H1 (cell line): ENCODE measurements around the gene ZNF771. TPM values are rescaled to one million over a fixed set of nuclear protein-coding genes. Genes with fewer than 3 reads are reported as not detected.

Experiments used
- CTCF ChIA-PET: fragments of 300-600 bp; sonication (Branson Sonifier 250); formaldehyde crosslinking; loops from one replicate; lab custom pipeline; 2021; ENCODE audit not compliant: partially characterized antibody; lab: Charles Lee
- POLR2A ChIA-PET: fragments of 300-600 bp; sonication (Branson Sonifier 250); formaldehyde crosslinking; loops from one replicate; lab custom pipeline; 2021; ENCODE audit warnings: inconsistent platforms; ENCODE audit not compliant: partially characterized antibody; lab: Charles Lee
- DNase-seq, 2 experiments: peaks; one replicate each; pipeline versions ENCODE4 v3.0.0 to v3.0.0-alpha.2; 2010 to 2022; ENCODE audit warnings: low spot score in 2 of 2, low read depth in 1 of 2, mixed read lengths in 1 of 2
- FAIRE-seq: peaks from 2 replicates; lab custom pipeline; 2011; peaks lifted over from hg19 to GRCh38; lab: Jason Lieb, UNC
- H2AFZ ChIP-seq: 2 replicates; pipeline ENCODE4 v1.8.1; 2012; ENCODE audit warnings: low read length, inconsistent platforms
- H2AK5ac ChIP-seq: 2 replicates; pipeline ENCODE4 v1.6.1; 2013; ENCODE audit warnings: low read depth, low read length
- H2BK120ac ChIP-seq: replicated peaks from 2 replicates; pipeline ENCODE3; 2013; ENCODE audit warnings: low read depth, low read length, inconsistent platforms
- H2BK12ac ChIP-seq: 2 replicates; pipeline ENCODE4 v1.6.1; 2013; ENCODE audit warnings: low read depth, low read length
- H2BK15ac ChIP-seq: 2 replicates; pipeline ENCODE4 v1.6.1; 2013; ENCODE audit warnings: low read length
- H2BK20ac ChIP-seq: 2 replicates; pipeline ENCODE4 v1.6.1; 2013; ENCODE audit warnings: low read length
- H2BK5ac ChIP-seq: 2 replicates; pipeline ENCODE4 v1.6.1; 2013; ENCODE audit warnings: low read depth, low read length
- H3K14ac ChIP-seq: 2 replicates; pipeline ENCODE4 v1.6.1; 2013; ENCODE audit warnings: inconsistent platforms; ENCODE audit not compliant: insufficient read length
- H3K18ac ChIP-seq: 2 replicates; pipeline ENCODE4 v1.6.1; 2013; ENCODE audit warnings: low read length; ENCODE audit errors: extremely low read depth
- H3K23ac ChIP-seq: 2 replicates; pipeline ENCODE4 v1.6.1; 2013; ENCODE audit warnings: inconsistent platforms; ENCODE audit not compliant: insufficient read length
- H3K23me2 ChIP-seq: 2 replicates; pipeline ENCODE4 v1.6.1; 2013; ENCODE audit warnings: low read depth, low read length
- H3K27ac ChIP-seq: 2 replicates; pipeline ENCODE4 v1.6.1; 2011; ENCODE audit warnings: low read depth, low read length, inconsistent platforms
- H3K27me3 ChIP-seq, 4 experiments: replicated peaks in 1 of 4; 1 replicate in 1 of 4; 2 replicates in 3 of 4; pipeline versions ENCODE4 v1.6.1 to v1.8.1; 2011 to 2013; ENCODE audit warnings: low read length in 3 of 4, mild to moderate bottlenecking in 3 of 4, inconsistent platforms in 2 of 4, mixed read lengths in 2 of 4, moderate library complexity in 1 of 4; ENCODE audit not compliant: control insufficient read depth in 3 of 4, insufficient read depth in 3 of 4; ENCODE audit errors: extremely low read depth in 1 of 4
- H3K36me3 ChIP-seq, 4 experiments: 2 replicates each; pipeline versions ENCODE4 v1.6.1 to v1.8.1; 2011 to 2013; ENCODE audit warnings: mild to moderate bottlenecking in 4 of 4, low read length in 3 of 4, moderate library complexity in 2 of 4, control low read depth in 1 of 4, inconsistent platforms in 1 of 4; ENCODE audit not compliant: insufficient read depth in 4 of 4, control insufficient read depth in 2 of 4
- H3K4ac ChIP-seq: replicated peaks from 2 replicates; pipeline ENCODE3; 2013; ENCODE audit warnings: low read length, low read depth, mixed read lengths, inconsistent platforms; ENCODE audit not compliant: insufficient read length
- H3K4me1 ChIP-seq, 4 experiments: replicated peaks in 1 of 4; 1 replicate in 1 of 4; 2 replicates in 3 of 4; pipeline versions ENCODE4 v1.6.1 to v1.8.1; 2011 to 2013; ENCODE audit warnings: low read length in 3 of 4, inconsistent platforms in 2 of 4, mixed read lengths in 1 of 4; ENCODE audit not compliant: insufficient read depth in 4 of 4, control insufficient read depth in 3 of 4
- H3K4me2 ChIP-seq, 2 experiments: 2 replicates each; pipeline versions ENCODE4 v1.6.1 to v1.8.1; 2011 to 2013; ENCODE audit warnings: low read depth in 2 of 2, low read length in 2 of 2, control low read depth in 1 of 2, inconsistent platforms in 1 of 2, mild to moderate bottlenecking in 1 of 2; ENCODE audit not compliant: insufficient read depth in 1 of 2
- H3K4me3 ChIP-seq, 4 experiments: fragments of 200-600, 300-600 bp in 1 of 4; sonication (generic), shearing (Covaris generic), sonication (Bioruptor Twin) in 1 of 4; 2 replicates each; pipeline versions ENCODE4 v1.5.1 to v1.8.1; 2011 to 2016; ENCODE audit warnings: low read length in 4 of 4, low read depth in 3 of 4, control low read depth in 2 of 4, inconsistent platforms in 2 of 4, mild to moderate bottlenecking in 2 of 4, mixed read lengths in 1 of 4, moderate library complexity in 1 of 4; ENCODE audit not compliant: insufficient read depth in 2 of 4; ENCODE audit errors: extremely low read depth in 1 of 4
- H3K56ac ChIP-seq: replicated peaks from 2 replicates; pipeline ENCODE3; 2013; ENCODE audit warnings: low read depth, mild to moderate bottlenecking, mixed read lengths, low read length, inconsistent platforms; ENCODE audit not compliant: insufficient read length
- H3K79me1 ChIP-seq: 2 replicates; pipeline ENCODE4 v1.6.1; 2013; ENCODE audit warnings: low read depth, low read length, control low read depth
- H3K79me2 ChIP-seq, 2 experiments: 2 replicates each; pipeline versions ENCODE4 v1.6.1 to v1.8.1; 2012 to 2013; ENCODE audit warnings: low read length in 2 of 2, mild to moderate bottlenecking in 2 of 2, inconsistent platforms in 1 of 2; ENCODE audit not compliant: insufficient read depth in 2 of 2, control insufficient read depth in 1 of 2
- H3K9ac ChIP-seq, 4 experiments: replicated peaks in 1 of 4; 1 replicate in 1 of 4; 2 replicates in 3 of 4; pipeline versions ENCODE4 v1.6.1 to v1.8.1; 2011 to 2013; ENCODE audit warnings: low read depth in 3 of 4, low read length in 3 of 4, control low read depth in 2 of 4, mild to moderate bottlenecking in 2 of 4, moderate library complexity in 2 of 4, inconsistent platforms in 1 of 4; ENCODE audit errors: extremely low read depth in 1 of 4
- H3K9me3 ChIP-seq, 2 experiments: 2 replicates each; pipeline versions ENCODE4 v1.6.1 to v1.8.1; 2012 to 2013; ENCODE audit warnings: mild to moderate bottlenecking in 2 of 2, moderate library complexity in 2 of 2, control low read depth in 1 of 2, inconsistent platforms in 1 of 2, low read depth in 1 of 2, low read length in 1 of 2, mixed read lengths in 1 of 2; ENCODE audit not compliant: insufficient read depth in 2 of 2
- H4K20me1 ChIP-seq, 2 experiments: replicated peaks in 1 of 2; 2 replicates each; pipeline versions ENCODE3 to v1.8.1; 2011 to 2013; ENCODE audit warnings: inconsistent platforms in 2 of 2, low read length in 2 of 2, mild to moderate bottlenecking in 1 of 2; ENCODE audit not compliant: insufficient read depth in 2 of 2, control insufficient read depth in 1 of 2
- H4K5ac ChIP-seq: 2 replicates; pipeline ENCODE4 v1.6.1; 2013; ENCODE audit warnings: low read length, low read depth, mixed read lengths, inconsistent platforms; ENCODE audit not compliant: insufficient read length
- H4K8ac ChIP-seq: 2 replicates; pipeline ENCODE4 v1.8.0; 2013; ENCODE audit warnings: mild to moderate bottlenecking, moderate library complexity, low read length, inconsistent platforms; ENCODE audit not compliant: insufficient read depth; ENCODE audit errors: extremely low read depth
- H4K91ac ChIP-seq: replicated peaks from 2 replicates; pipeline ENCODE3; 2013; ENCODE audit warnings: low read length, mixed read lengths, inconsistent platforms; ENCODE audit not compliant: insufficient read length
- HDAC6 ChIP-seq: IDR thresholded peaks from one replicate; pipeline ENCODE4 v1.7.1; 2012; ENCODE audit warnings: low read depth, mild to moderate bottlenecking, inconsistent platforms, low read length, moderate library complexity
- SP1 ChIP-seq: IDR thresholded peaks from 2 replicates; pipeline ENCODE4 v1.6.1; 2011; ENCODE audit warnings: low read depth, low read length
- TCF12 ChIP-seq: IDR thresholded peaks from 2 replicates; pipeline ENCODE4 v1.6.1; 2011; ENCODE audit warnings: low read depth, mild to moderate bottlenecking, low read length
- TEAD4 ChIP-seq: IDR thresholded peaks from 2 replicates; pipeline ENCODE4 v1.6.1; 2012; ENCODE audit warnings: low read depth, low read length, inconsistent platforms, mixed read lengths
- WGBS, 2 experiments: shearing (Covaris generic) in 1 of 2; methylation state at CpG; one replicate each; pipeline versions ENCODE4 v1.1.6 to v1.1.7; 2013 to 2015; ENCODE audit warnings: low lambda C conversion rate in 2 of 2, mixed read lengths in 2 of 2, inconsistent platforms in 1 of 2, low coverage in 1 of 2, missing lambda C conversion rate in 1 of 2; ENCODE audit not compliant: insufficient replicate concordance in 2 of 2, insufficient coverage in 1 of 2, insufficient read length in 1 of 2; ENCODE audit errors: extremely low coverage in 1 of 2, missing lambda C conversion rate in 1 of 2; 5-methylcytosine and 5-hydroxymethylcytosine counted together
- polyA plus RNA-seq, 7 experiments: library from polyadenylated mRNA; depleted of rRNA in 3 of 7; stranded (reverse) in 5 of 7; unstranded in 2 of 7; fragments of >200 nt in 5 of 7; fragments of 200-250 nt in 2 of 7; gene quantifications; 1 replicate in 5 of 7; 2 replicates in 1 of 7; 4 replicates in 1 of 7; pipeline versions ENCODE4 v1.2.1 to v1.2.3, GENCODE V29; 2011 to 2013; ENCODE audit warnings: missing spikeins in 2 of 7, mixed read lengths in 2 of 7
- total RNA-seq: library from RNA; stranded (reverse); fragmentation: NEBNext Ultra II Directional; extraction: Animal tissue kit (Norgen Biotek cat#: 25700); gene quantifications from 2 replicates; pipeline ENCODE4 v1.2.1, GENCODE V29; 2021

The ZNF771 gene
- total and polyA plus RNA-seq, 2 of the 8 experiments (the other 6 are each of a cell fraction or from before 2014, with no cell fraction given) = 10.6 to 15.7 TPM

DNA sequence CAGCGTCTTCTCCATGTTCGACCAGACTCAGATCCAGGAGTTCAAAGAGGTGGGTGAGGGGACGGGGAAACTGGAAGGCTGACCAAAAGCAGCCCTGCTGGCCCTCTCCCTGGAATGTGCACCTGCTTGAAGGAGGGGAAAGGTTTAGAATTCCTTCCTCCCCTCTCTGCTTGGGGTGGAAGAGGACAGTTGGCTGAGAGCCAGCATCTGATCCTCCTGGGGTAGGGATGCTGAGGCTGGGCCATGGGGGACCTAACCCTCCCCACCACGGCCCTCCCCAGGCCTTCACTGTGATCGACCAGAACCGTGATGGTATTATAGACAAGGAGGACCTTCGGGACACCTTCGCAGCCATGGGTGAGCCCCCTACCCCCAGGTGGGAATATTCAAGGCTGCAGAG is 31.5 kb upstream of the ZNF771 start:
- H2BK120ac ChIP-seq = no peak overlapping the region

More for the DNA sequence above, 31.5 kb upstream of the ZNF771 start:
- TF ChIP-seq TEAD4 (peak; percentile 61), SP1 (0 out of 2 replicates have a peak, but pooled peaks have one; percentile 15), TCF12 (0 out of 2 replicates have a peak, but pooled peaks have one; percentile 53), HDAC6 (no peak)
- no peak overlapping the region for H2AFZ ChIP-seq
- no peak overlapping the region for H2BK20ac ChIP-seq
- DNase-seq (no peak), FAIRE-seq (no peak)
- no peak overlapping the region; a peak in 1 of 4 replicates for H3K4me2 ChIP-seq
- POLR2A ChIA-PET = interaction anchor here (0.8 to 13.6 kb wide), 6 partner anchors 13 to 372 kb away, joined by 3 to 151 read pairs (median 8); partner anchors contain the start of genes CD2BP2, PHKG2, ZNF48 and ZNF771
- H2BK12ac ChIP-seq = 0 out of 2 replicates have a peak overlapping the region, but pooled peaks have one; percentile 9
- H3K4me3 ChIP-seq = no peak overlapping the region
- H3K56ac ChIP-seq = no peak overlapping the region
- H3K36me3 ChIP-seq = no peaks in the 10 kb centered on the region
- no peaks in the 10 kb centered on the region for H3K79me2 ChIP-seq
- no peak overlapping the region for H4K5ac ChIP-seq
- no peak overlapping the region for H4K8ac ChIP-seq
- H2AK5ac ChIP-seq = no peak overlapping the region
- no peaks in the 10 kb centered on the region for H4K20me1 ChIP-seq
- no peak overlapping the region for H3K18ac ChIP-seq
- H3K4me1 ChIP-seq = peaks cover 0 to 9% (median 8%) of the 10 kb centered on the region in 4 experiments; a peak in 5 of 7 replicates
- no peak overlapping the region for H3K23ac ChIP-seq
- H3K27ac ChIP-seq = no peak overlapping the region
- H3K9ac ChIP-seq = no peak overlapping the region; a peak in 1 of 7 replicates
- H4K91ac ChIP-seq = peak overlapping the region; percentile 62
- no peak overlapping the region for H3K14ac ChIP-seq
- CTCF ChIA-PET = interaction anchor here (0.8 to 1.1 kb wide), 2 partner anchors 12 to 27 kb away, joined by 3 to 8 read pairs; no protein-coding TSS in a partner anchor
- no peaks in the 10 kb centered on the region for H3K79me1 ChIP-seq
- H3K9me3 ChIP-seq = no peaks in the 10 kb centered on the region
- no peak overlapping the region for H3K4ac ChIP-seq
- 92% methylated on average over 8 of the region's 8 CpGs; no CpG with 5 or more reads in 1 of the 2 experiments for WGBS, 2 experiments
- no peak overlapping the region for H2BK15ac ChIP-seq
- H3K27me3 ChIP-seq = no peaks in the 10 kb centered on the region
- peaks cover 10% of the 10 kb centered on the region for H3K23me2 ChIP-seq
- H2BK5ac ChIP-seq = no peak overlapping the region
